GM19351 (cell line): ENCODE measurements around the gene TLR1.

Experiments used
- ATAC-seq: cut with Tn5 transposase; IDR thresholded peaks from one replicate; pipeline ENCODE4 v1.9.1; 2021; ENCODE audit warnings: mild to moderate bottlenecking, moderate library complexity; ENCODE audit not compliant: unreplicated experiment

TLR1 gene, protein sequence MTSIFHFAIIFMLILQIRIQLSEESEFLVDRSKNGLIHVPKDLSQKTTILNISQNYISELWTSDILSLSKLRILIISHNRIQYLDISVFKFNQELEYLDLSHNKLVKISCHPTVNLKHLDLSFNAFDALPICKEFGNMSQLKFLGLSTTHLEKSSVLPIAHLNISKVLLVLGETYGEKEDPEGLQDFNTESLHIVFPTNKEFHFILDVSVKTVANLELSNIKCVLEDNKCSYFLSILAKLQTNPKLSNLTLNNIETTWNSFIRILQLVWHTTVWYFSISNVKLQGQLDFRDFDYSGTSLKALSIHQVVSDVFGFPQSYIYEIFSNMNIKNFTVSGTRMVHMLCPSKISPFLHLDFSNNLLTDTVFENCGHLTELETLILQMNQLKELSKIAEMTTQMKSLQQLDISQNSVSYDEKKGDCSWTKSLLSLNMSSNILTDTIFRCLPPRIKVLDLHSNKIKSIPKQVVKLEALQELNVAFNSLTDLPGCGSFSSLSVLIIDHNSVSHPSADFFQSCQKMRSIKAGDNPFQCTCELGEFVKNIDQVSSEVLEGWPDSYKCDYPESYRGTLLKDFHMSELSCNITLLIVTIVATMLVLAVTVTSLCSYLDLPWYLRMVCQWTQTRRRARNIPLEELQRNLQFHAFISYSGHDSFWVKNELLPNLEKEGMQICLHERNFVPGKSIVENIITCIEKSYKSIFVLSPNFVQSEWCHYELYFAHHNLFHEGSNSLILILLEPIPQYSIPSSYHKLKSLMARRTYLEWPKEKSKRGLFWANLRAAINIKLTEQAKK

DNA sequence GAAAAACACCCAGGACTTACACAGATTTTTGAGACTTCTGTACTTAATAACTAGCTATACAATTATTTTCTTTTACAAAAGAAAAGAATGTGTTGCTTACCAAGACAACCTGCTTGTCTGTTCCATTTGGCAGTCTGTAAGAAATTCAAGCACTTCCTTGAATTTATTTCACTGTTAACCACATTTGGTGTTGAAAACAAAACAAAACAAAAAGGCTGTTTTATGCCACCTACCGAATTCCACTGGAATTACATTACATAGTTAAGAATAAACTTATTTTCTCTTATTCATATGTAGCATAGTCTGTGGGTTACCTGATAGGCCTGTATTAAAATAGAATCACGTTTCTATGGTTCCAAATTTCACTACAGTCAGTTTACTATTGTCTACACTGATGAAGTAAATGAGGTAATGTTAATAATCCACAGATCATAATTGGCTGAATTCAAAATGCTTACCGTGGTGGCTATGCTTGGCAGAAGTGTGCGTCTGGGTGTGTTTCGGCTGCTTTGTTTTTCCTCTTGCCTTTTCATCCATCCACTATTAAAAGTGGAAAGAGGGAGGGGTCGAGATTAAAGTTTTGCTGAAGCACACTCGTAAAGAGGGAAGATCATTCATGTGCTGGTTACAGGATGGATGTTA lies at the start of gene TLR1:
TLR1 (minus strand) TSS at position 138 of the 642 bp plus-strand sequence. CDS start 5,960 bp downstream, outside the sequence.
- no peak for ATAC-seq

DNA sequence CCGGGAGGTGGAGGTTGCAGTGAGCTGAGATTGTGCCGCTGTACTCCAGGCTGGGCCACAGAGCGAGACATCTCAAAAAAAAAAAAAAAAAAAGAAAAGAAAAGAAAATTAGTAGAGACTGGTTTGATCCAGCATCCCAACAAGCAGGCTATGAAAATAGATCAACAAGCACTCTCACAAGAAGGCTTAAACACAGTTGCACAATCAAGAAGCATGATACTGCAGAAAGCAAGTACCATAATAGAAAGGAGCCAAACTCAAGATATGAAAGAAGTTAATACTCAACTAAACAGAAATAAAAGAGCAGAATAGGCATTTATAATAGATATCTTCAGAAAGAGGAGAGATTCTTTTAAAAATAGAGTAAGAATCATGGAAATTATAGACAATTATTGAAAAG lies 41.4 kb upstream of the TLR1 start:
- no peak for ATAC-seq

DNA sequence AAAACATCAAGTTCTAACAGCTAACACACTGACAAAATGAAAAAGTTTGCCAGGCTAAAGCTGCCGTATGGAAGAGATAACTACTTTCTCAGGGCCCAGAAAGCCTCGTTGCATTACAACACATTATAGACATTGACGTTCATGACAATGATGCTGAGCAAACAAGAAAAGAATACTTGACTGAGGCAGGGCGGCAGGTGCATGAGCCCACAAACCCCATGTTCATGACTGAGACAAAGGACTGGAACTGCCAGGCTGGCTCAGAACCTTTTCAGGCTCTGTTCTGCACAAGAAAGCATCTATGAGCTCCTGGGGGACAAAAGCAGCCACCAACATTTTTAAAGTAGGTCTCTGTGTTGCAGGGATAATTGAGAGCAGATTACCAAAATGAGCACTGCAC lies 38.4 kb upstream of the TLR1 start:
- no peak for ATAC-seq

DNA sequence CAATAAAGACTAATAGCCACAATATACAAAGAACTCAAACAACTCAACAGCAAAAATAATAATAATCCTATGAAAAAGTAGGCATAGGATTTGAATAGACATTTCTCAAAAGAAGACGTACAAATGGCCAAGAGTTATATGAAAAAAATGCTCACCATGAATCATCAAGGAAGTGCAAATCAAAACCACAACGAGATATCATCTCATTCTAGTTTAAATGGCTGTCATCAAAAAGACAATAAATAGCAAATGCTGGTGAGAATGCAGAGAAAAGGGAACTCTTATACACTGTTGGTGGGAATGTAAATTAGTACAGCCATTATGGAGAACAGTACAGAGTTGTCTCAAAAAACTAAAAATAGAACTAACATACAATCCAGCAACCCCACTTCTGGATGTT lies 33.3 kb upstream of the TLR1 start:
- no peak for ATAC-seq

DNA sequence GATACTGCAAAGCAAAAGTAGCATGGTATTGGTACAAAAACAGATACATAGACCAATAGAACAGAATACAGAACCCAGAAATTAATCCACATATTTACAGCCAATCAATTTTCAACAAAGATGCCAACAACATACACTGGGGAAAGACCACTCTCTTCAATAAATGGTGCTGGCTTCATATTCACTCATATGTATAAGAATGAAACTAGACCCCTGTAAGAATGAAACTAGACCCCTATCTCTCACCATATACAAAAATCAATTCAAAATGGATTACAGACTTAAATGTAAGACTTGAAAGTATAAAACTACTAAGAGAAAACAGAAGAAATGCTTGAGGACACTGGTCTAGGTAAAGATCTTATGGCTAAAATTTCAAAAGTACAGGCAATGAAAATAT lies 32.7 kb upstream of the TLR1 start:
- ATAC-seq = no peak

DNA sequence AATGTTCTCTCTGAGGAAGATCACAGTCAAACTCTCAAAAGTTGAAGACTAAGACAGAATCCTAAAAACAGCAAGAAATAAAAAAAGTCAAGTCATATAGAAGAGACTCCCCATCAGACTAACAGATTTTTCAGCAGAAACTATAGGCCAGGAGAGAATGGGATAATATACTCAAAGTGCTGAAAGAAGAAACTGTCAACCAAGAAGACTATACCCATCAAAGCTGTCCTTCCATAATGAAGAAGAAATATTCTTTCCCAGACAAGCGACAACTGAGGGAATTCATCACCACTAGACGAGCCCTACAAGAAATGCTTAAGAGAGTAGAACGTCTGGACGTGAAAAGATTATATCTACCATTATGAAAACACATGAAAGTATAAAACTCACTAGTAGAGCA lies 30.0 kb upstream of the TLR1 start:
- ATAC-seq = no peak

DNA sequence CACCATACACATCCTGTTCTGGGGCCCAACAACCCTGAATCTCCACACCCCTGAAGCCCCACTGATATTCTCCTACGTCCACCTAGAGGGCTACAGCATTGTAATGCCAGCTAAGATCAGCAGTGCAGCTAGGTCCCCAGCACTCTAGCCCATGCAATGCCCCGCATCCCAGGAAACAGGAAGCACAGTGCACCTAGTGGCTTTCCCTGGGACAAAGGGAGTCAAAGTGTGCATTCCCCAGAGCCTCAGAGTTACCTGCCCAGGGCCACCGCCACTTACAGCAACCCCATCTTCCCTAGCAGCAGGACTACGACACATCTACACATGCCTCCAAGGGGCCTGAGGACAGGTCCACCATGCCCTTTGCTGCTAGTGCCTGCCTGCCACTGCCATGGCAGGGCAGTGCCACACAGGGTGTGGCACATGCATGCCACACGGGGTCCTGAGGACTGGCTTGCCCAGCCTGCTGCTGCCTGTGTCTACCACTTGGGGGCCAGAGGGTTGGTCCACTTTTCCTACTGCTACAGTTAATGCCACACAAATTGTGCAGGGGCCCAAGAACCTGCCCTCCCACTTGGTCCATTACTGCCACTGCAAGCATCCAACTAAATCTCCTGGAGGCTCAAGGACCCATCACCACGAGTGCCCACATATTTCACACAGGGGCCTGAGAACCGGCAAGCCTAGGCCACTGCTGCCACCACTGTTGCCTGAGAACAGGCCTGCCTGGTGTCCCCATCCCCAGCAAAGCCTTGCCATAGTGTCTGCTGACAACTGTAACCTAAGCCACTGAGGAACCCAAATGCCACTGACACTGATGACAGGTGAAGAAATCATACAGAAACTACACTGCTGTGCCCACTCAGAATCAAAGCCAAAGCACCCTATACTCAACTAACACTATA lies 28.3 kb upstream of the TLR1 start:
- ATAC-seq = no peak

DNA sequence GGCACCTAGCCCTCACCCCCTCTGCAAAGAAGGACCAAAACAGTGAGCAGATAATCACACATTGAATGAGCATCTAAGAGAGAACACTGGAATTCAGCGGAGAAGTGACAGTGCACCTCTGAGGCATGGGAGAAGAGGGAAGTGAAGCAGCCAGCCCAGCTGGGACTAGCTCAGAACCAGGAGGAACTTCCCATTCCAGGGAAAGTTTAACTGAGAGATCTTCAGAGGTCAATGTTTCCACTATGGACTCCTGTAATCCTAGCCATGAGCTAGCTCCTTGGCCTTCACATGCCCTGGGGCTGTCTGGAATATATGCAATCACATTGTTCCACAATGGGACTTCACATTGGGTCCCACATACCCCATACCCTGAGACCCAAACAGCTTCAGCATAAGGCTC lies 27.6 kb upstream of the TLR1 start:
- no peak for ATAC-seq

DNA sequence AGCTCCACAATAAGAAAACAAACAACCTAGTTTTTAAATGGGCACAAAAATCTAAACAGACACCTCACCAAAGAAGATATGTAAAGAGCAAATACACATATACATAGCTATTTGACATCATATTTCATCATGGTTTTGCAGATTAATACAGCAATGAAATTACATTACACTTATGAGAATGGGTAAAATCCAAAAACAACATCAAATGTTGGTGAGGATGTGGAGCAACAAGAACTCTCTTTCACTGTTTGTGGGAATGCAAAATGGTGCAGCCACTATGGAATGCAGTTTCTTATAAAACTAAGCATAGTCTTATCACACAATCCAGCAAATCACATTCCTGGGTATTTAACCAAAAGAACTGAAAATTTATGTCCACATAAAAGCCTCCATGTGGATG lies 27.1 kb upstream of the TLR1 start:
- no peak for ATAC-seq

DNA sequence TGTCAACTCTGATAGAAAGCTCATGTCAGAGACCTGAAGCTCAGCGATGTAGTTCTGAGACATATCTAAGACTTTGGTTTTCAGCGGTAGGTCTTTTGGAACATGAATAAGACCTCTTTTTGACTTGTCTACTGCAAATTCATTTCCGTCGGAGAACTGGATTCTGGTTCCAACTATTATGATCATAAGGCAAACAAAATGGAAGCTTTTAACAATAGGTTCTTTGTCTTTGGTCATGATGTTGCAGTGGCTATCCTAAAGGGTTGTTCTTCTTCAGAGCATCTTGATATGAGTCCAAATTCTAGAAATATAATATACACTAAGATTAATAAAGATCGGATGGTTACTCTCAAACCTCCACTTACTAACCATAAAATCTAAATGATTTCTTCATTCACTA lies 24.6 kb upstream of the TLR1 start:
- no peak for ATAC-seq

DNA sequence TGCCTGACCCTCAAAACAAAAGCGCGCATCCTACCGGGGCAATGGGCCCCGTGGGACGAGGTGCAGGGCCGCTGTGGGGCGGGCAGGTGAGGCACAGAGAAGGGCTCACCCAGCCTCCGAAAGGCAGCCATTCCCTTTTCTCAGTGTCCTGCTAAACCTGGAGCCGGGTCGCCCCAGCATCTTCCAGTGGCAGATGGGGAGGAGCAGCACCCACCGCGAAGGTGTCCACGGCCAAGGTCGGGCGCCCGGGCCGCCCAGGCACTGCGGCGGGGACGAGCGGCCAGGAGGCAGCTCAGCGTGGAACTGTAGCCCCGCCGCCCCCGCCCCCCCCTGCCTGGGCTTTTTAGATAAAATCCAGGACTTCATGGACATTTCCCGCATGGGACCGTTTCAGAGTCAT lies 19.2 kb upstream of the TLR1 start:
- no peak for ATAC-seq

DNA sequence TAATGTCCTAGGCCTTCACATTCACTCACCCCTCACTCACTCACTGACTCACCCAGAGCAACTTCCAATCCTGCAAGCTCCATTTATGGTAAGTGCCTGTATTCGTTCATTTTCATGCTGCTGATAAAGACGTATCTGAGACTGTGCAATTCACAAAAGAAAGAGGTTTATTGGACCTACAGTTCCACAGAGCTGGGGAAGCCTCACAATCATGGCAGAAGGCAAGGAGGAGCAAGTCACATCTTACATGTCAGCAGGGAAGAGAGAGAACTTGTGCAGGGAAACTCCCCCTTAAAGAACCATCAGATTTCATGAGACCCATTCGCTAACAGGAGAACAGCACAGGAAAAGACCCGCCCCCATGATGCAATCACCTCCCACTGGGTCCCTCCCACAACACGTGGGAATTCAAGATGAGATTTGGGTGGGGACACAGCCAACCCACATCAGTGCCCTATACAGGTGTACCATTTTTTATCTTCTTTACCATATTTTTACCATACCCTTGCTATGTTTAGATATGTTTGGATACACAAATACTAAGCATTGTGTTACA lies 18.2 kb upstream of the TLR1 start:
- no peak for ATAC-seq

DNA sequence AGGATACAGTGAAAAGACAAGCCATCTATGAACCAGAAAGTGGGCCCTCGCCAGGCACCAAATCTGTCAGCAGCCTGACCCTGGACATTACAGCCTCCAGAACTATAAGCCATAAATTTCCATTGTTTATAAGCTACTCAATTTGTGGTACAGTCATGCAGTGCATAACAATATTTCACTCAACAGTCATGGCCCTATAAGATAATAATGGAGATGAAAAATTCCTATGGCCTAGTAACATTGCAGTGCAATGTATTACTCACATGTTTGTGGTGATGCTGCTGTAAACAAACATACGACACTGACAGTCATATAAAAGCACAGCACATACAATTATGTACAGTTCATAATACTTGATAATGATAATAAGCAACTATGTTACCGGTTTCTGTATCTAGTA lies 17.1 kb upstream of the TLR1 start:
- no peak for ATAC-seq

DNA sequence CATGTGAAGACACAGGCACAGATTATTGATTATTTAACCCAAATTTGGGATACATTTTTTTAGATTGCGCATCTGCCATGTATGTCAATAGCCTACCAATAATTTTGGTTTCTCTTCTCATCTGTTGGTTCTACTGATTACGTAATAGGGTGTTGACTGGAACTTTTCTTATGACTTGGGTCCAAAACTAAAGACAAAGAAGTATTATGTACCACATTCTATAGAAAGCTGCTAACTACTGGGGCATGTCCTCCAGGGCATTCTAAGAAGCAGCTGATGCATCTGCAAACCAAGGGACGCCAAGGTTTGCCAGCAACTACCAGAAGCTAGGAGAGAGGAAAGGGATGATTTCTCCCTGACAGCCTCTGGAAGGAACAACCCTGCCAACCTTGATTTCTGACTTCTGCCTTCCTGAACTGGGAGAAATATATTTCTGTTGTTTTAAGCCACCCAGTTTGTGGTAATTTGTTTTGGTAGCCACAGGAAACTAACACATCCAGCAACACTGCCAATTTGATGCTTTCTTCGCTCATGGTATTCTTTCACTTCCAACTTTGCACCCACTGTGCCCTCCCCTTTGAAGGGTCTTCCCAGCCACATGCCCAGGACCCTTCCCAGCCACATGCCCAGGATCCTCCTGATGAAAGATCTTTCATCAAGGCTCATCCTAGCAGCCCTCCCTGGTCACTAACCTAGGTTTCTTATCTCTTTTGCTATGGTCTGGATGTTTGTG lies 15.9 kb upstream of the TLR1 start:
- peak; percentile 49 for ATAC-seq

DNA sequence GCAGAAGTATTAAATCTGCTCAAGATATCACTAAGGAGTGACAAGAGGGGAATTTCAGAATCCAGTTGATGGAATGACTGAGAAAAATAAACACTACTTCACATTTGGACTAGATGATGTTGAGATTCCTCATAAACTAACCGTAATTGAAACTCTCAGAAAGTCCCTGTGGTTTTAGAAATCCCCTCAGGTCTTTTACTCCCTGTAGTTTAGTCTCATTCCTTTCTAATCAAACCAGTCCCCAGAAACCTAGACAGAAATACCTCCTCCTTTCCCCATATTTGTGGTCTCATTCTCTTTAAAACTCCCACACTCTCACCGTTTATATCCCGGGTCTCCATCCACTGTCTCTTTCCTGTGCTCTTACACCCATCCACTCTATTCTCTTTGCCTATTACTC lies 15.0 kb upstream of the TLR1 start:
- ATAC-seq = no peak

DNA sequence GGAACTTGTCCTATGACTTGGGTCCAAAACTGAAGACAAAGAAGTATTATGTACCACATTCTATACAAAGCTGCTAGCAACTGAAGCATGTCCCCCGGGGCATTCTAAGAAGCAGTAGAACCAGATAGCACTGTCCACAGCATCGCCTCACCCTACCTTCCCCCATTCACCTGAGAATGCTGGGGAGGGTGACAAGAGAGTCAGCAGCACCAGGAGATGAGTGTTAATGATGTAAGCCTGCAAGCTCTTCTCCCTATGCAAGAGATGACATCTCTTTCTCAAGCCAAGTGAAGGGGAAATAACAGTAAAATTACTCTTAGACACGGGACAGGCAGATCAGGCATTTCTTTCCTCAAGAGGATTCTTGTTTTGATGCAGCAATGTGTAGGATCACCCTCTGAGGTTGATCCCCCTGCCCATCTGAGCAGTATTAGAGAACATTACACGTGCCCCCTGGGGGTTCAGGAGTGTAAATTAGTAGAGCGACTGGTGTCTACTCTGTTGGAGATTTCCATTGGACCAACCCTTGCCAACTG lies 13.9 kb upstream of the TLR1 start:
- peak; percentile 58 for ATAC-seq

DNA sequence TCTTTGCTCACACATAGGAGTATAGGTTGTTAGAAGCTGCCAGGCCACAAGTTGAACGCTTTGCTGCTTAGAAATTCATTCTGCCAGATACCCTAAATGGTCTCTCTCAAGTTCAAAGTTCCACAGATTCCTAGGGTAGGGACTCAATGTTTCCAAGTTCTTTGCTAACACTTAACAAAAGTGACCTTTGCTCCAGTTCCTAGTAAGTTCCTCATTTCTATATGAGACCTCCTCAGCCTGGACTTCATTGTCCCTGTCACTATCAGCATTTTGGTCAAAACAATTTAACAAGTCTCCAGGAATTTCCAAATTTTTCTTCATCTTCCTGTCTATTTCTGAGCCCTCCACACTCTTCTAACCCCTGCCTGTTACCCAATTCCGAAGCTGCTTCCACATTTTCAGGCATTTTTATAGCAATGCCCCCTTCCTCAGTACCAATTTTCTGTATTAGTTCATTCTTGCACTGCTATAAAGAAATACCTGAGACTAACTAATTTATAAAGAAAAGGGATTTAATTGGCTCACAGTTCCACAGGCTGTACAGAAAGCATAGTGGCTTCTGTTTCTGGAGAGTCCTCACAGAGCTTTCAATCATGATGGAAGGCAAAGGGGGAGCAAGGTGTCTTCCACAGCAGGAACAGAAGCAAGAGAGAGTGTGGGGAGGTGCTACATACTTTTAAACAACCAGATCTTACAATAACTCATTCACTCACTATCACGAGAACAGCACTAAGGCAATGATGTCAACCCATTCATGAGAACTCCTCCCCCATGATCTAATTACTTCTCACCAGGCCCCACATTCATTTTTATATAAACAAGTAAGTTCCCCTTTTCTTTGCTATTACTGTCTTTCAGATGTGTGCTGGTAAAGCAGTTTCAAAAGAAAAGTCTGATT lies 11.5 kb upstream of the TLR1 start:
- ATAC-seq = peak; percentile 44

DNA sequence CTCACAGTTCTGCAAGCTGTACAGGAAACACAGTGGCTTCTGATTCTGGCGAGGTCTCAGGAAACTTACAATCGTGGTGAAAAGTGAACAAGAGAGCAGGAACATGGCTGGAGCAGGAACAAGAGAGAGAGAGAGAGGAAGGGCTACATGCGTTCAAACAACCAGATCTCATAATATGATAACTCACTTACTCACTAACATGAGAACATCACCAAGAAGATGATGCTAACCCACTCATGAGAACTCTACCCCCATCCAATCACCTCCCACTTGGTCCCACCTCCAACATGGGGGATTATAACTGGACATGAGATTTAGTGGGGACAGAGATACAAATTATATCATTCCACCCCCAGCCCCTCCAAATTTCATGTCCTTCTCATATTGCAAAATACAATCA lies 9.8 kb upstream of the TLR1 start:
- no peak for ATAC-seq

DNA sequence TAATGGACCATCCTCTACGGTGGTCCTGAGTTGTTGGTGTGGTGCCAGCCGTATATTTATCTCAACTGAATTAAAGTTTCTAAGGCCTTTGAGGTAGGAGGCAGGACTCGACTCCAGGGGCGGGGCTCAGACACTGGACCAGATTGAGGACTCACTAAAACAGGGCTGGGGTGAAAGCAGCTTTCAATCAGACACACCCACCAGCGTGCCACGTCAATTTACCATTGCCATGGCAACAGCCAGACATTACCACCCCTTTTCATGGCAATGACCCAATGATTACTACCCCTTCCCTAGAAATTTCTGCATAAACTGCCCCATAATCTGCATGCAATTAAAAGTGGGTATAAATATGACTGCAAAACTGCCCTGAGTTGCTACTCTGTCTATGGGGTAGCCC lies 6.7 kb upstream of the TLR1 start:
- no peak for ATAC-seq
